Body of pancreas (tissue), 4 donors: ENCODE results near the gene CLEC4M.

Experiments
- CTCF ChIP-seq, 7 experiments: fragments of 450-650 bp in 4 of 7; fragments of 200-600 bp in 3 of 7; sonication (generic) in 3 of 7; IDR thresholded peaks; one replicate each; pipeline ENCODE4 v1.5.1; 2016 to 2019; ENCODE audit warnings: antibody characterized with exemption in 7 of 7
- POLR2A ChIP-seq, 3 donors: fragments of 450-650 bp; IDR thresholded peaks; one replicate each; pipeline ENCODE4 v1.6.1; 2016; ENCODE audit warnings: antibody characterized with exemption in 3 of 3, mild to moderate bottlenecking in 2 of 3

DNA sequence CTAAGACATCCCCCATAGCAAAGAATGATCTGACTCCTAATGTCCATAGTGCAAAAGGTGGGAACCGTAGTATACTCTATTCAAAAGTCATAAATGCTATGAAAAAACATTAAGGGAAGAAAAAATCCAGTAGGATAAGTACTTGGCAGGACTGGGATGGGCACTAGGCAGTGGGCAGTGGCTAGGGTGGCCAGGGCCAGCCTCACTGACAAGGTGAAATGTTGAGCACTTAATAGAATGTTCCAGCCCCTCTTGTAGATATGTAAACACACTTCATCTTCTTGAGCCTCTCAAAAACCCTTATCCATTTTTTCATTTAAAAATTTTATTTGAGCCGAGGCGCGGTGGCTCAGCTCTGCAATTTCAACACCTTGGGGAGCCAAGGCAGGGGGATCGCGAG, 29.7 kb upstream of the CLEC4M start:
- TF ChIP-seq CTCF (IDR thresholded peaks at IDR 0.05): no peak
- no peak for TF ChIP-seq POLR2A (IDR thresholded peaks at IDR 0.05)
